Lung (tissue), 12 donors: ENCODE measurements around the gene NATD1. TPM values are rescaled to one million over a fixed set of nuclear protein-coding genes. Genes with fewer than 3 reads are reported as not detected.

Experiments
- ATAC-seq: fragments of 200-7000 bp; cut with Tn5 transposase; one replicate; pipeline ENCODE4 v1.9.1; 2020; ENCODE audit warnings: moderate number of reproducible peaks; ENCODE audit not compliant: insufficient read depth, low FRiP score
- DNase-seq, 3 donors: peaks; one replicate each; pipeline ENCODE4 v3.0.0-alpha.2; 2013 to 2017
- H3K27ac ChIP-seq, 2 donors: one replicate each; pipeline ENCODE4 v1.5.1; 2013; ENCODE audit warnings: mild to moderate bottlenecking in 2 of 2, moderate library complexity in 2 of 2, control low read depth in 1 of 2, inconsistent platforms in 1 of 2, low read depth in 1 of 2, low read length in 1 of 2
- H3K27me3 ChIP-seq, 3 donors: one replicate each; pipeline ENCODE4 v1.5.1; 2013; ENCODE audit warnings: low read length in 2 of 3; ENCODE audit not compliant: control insufficient read depth in 3 of 3, insufficient read depth in 3 of 3
- H3K36me3 ChIP-seq, 4 donors: one replicate each; pipeline ENCODE4 v1.5.1; 2013; ENCODE audit warnings: low read length in 4 of 4, mild to moderate bottlenecking in 1 of 4, moderate library complexity in 1 of 4; ENCODE audit not compliant: control insufficient read depth in 4 of 4, insufficient read depth in 4 of 4
- H3K4me1 ChIP-seq, 5 donors: one replicate each; pipeline ENCODE4 v1.5.1; 2013; ENCODE audit warnings: low read length in 5 of 5, mild to moderate bottlenecking in 2 of 5, moderate library complexity in 1 of 5; ENCODE audit not compliant: control insufficient read depth in 5 of 5, insufficient read depth in 5 of 5
- H3K4me3 ChIP-seq: one replicate; pipeline ENCODE4 v1.5.1; 2013; ENCODE audit warnings: mild to moderate bottlenecking, control low read depth, moderate library complexity
- H3K9ac ChIP-seq, 2 donors: one replicate each; pipeline ENCODE4 v1.5.1; 2013; ENCODE audit warnings: low read length in 2 of 2, control low read depth in 1 of 2; ENCODE audit not compliant: insufficient read depth in 1 of 2
- H3K9me3 ChIP-seq, 4 donors: one replicate each; pipeline ENCODE4 v1.5.1; 2013; ENCODE audit warnings: low read length in 3 of 4, mild to moderate bottlenecking in 1 of 4, moderate library complexity in 1 of 4; ENCODE audit not compliant: control insufficient read depth in 4 of 4, insufficient read depth in 3 of 4
- CTCF ChIP-seq: IDR thresholded peaks from 2 replicates; pipeline ENCODE4 v1.5.1; 2012; ENCODE audit warnings: mild to moderate bottlenecking; ENCODE audit errors: control extremely low read depth, extremely low read depth
- WGBS, 2 donors: extraction: QIAGEN DNeasy Blood & Tissue Kit; methylation state at CpG; one replicate each; pipeline ENCODE4 v1.1.7; 2013; 5-methylcytosine and 5-hydroxymethylcytosine counted together
- polyA plus RNA-seq, 2 donors: library from polyadenylated mRNA; stranded (reverse); fragments of 200-250 nt; gene quantifications; one replicate each; pipeline ENCODE4 v1.2.1, GENCODE V29; 2013
- total RNA-seq, 2 donors: library from RNA; depleted of rRNA in 1 of 2; stranded (reverse); fragments of >200 nt in 1 of 2; gene quantifications; one replicate each; pipeline ENCODE4 v1.2.1, GENCODE V29; 2014 to 2021
- donor health status: control.
- donor health status: control.
- donor health status: Bipolar disorder and iron deficiency.
- donor health status: healthy.
- donor health status: DM: yes; HTN: yes; CAD: no.

Gene NATD1
- total and polyA plus RNA-seq, 4 donors, result 4.8 to 8.1 (median 6.6) TPM

DNA sequence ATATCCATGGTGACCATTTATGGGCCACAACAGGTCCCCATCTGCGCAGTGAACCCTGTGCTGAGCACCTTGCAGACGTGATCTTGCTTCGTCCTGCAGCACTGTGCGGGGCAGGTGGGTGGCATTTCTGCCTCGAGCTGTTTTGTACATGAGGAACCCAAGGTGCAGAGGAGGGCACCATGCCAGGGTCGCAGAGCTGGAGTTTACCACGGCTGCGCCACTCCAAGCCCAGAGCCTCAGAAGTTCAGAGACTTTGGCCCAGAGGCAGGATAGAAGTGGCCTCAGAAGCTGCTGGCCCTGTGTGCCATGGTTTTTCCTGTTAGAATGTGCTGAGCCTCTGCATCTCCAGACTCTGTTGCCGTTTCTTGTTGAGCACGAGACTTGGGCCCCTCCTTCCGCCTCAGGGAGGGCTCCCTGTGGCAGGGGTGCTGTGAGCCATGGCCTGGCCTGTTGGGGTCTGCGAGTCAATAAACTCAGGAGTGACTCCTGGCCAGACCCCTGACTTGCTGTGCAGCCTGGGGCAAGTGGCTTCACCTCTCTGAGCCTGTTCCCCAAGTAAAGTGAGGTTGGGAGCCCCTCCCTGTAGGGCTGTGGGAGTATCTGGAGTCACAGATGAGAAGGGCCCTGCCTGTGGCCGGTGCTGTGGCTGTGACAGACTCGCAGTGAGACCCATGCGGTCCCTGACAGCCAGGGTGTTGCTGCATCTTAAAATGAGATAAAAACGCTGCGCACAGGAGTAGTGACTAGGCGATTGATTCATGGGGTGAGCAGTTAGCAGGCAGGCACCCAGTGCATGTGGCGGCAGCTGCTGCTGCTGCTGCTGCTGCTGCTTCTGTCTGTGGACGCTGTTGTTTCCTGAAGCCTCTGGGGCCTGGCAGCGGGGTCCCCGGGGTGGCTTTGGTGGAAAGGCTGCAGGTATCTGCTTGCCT lies 43.2 kb upstream of the NATD1 start:
- Histone ChIP-seq H3K4me3 (no peak overlapping the region), H3K9ac (no peak overlapping the region), H3K27me3 (no peaks in the 10 kb centered on the region), H3K4me1 (peaks cover 0 to 5% (median 0%) of the 10 kb centered on the region in 5 donors), H3K27ac (no peak overlapping the region), H3K9me3 (peaks cover 0 to 4% (median 0%) of the 10 kb centered on the region in 4 donors), H3K36me3 (peaks cover 0 to 38% (median 7%) of the 10 kb centered on the region in 4 donors)
- ATAC-seq (no peak), DNase-seq (no peak)
- no peak for TF ChIP-seq CTCF
- 69 to 72% methylated on average over 22 of the region's 22 CpGs for WGBS, 2 donors

DNA sequence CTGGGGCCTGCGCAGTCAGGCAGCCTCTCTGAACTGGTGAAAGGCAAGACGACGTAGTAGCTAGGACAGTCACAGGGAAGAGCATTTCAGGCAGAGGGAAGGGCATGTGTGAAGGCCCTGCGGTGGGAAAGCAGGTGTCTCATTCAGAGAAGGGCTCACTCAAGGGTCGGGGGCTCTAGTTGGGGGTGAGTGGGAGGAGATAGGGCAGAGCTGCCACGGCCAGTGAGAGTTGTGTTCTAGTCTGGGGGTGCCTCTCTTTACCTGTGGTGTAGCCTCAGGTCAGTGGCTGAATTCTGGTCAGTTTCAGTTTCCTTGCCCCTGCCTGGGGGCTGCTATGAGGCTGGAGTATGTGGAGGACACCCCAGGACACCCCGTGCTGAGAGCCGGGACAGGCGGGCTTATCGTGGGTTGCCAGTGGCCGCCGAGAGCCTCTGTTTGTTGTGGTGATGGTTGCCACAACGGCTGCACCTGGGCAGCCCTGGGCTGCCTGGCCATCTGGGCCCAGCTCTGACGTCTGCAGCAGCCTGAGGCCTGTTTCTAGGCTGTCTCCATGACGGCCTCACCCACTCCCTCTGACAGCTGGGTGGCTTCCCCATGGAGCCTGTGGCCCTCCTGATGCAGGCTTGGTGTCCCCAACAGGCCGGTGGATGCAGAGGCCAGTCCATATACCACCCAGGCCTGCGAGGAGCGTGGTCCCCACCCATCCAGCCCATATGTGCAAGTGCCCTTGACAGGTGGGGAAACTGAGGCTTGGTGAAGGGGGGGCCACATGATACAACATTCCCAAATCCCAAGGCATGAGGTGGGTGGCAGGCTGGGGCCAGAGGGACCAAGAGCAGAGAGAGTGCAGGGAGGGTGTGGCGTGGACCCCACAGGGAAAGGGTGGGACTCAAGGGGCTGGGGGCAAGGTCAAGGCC lies 42.1 kb upstream of the NATD1 start:
- TF ChIP-seq CTCF, result no peak
- 74 to 78% methylated on average over 19 of the region's 19 CpGs for WGBS, 2 donors

DNA sequence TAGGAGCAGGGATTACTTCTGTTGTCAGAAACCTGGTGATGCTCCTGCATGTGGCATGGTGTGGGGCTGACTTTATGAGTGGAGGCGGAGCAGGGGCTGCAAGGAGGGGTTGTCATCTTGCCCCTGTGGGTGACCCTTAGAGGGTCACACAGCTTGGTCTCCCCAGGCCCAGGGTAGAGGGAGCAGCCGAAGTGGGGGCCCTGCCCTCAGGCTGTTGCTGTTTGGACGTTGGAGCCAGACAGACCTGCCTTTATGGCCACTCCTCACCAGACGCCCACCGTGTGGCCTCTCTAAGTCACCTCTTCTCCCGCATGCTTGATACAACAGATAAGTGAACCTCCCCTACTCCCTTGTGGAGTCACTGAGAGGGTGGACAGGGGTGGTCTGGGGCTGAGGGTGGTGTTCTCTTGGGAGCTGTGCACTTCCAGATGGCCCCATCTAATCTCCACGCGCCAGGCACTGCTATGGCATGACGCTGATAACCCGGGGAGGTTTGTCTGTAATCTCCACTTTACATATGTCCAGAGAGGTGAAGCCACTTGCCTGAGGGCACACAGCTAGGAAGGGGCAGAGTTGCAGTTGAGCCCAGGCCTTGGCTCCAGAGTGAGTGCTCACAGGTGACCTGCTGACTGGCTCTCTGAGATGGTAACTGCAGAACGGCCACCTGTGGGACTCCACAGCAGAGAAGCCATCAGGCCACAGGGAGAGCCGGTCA lies 41.3 kb upstream of the NATD1 start:
- TF ChIP-seq CTCF, result no peak
- Histone ChIP-seq H3K4me1 (peaks cover 0 to 14% (median 0%) of the 10 kb centered on the region in 5 donors), H3K4me3 (no peak overlapping the region), H3K9me3 (peaks cover 0 to 4% (median 0%) of the 10 kb centered on the region in 4 donors), H3K36me3 (peaks cover 0 to 24% (median 1%) of the 10 kb centered on the region in 4 donors), H3K27ac (no peak overlapping the region), H3K9ac (no peak overlapping the region), H3K27me3 (no peaks in the 10 kb centered on the region)
- ATAC-seq (no peak), DNase-seq (no peak)
- 69 to 72% methylated on average over 12 of the region's 12 CpGs for WGBS, 2 donors

More for the DNA sequence above, 42.1 kb upstream of the NATD1 start:
- peaks cover 0 to 28% (median 2%) of the 10 kb centered on the region in 4 donors for H3K36me3 ChIP-seq
- no peak overlapping the region for H3K4me3 ChIP-seq
- no peak overlapping the region for H3K9ac ChIP-seq
- DNase-seq, result no peak
- H3K27me3 ChIP-seq, result no peaks in the 10 kb centered on the region
- H3K4me1 ChIP-seq, result peaks cover 0 to 6% (median 0%) of the 10 kb centered on the region in 5 donors
- peak; percentile 16 for ATAC-seq
- H3K9me3 ChIP-seq, result peaks cover 0 to 4% (median 0%) of the 10 kb centered on the region in 4 donors
- no peak overlapping the region for H3K27ac ChIP-seq
